Endothelial cell of umbilical vein (primary cell): ENCODE measurements around the gene MTG1. TPM values are rescaled to one million over a fixed set of nuclear protein-coding genes. Genes with fewer than 3 reads are reported as not detected.

Experiments
- BruUV-seq: library from RNA; stranded (reverse); fragments of 400-500 nt; replicated peaks from 2 replicates; lab custom pipeline; 2021; lab: Mats Ljungman, UMichigan
- CTCF ChIA-PET: fragments of 300-600, 350-600 bp; sonication (Branson Sonifier 250); formaldehyde crosslinking; loops from one replicate; lab custom pipeline; 2021; ENCODE audit warnings: antibody characterized with exemption, inconsistent platforms; lab: Charles Lee
- POLR2A ChIA-PET: fragments of 300-600, 350-600 bp; sonication (Branson Sonifier 250); formaldehyde crosslinking; loops from one replicate; lab custom pipeline; 2021; ENCODE audit warnings: antibody characterized with exemption, inconsistent platforms; lab: Charles Lee
- DNase-seq: peaks from one replicate; pipeline ENCODE4 v3.0.0-alpha.2; 2011; ENCODE audit warnings: low read depth, low spot score
- FAIRE-seq: peaks from 2 replicates; lab custom pipeline; 2011; peaks lifted over from hg19 to GRCh38; lab: Jason Lieb, UNC
- H2AFZ ChIP-seq: 2 replicates; pipeline ENCODE4 v1.6.0; 2012; ENCODE audit warnings: low read depth, low read length, control low read depth, inconsistent platforms
- H3K27ac ChIP-seq: 2 replicates; pipeline ENCODE4 v1.5.1; 2011; ENCODE audit warnings: low read depth, mild to moderate bottlenecking, control low read depth, low read length, moderate library complexity; ENCODE audit not compliant: insufficient read depth
- H3K27me3 ChIP-seq, 2 experiments: 2 replicates each; pipeline versions ENCODE4 v1.6.0 to v1.6.1; 2011; ENCODE audit warnings: low read length in 2 of 2, mixed read lengths in 1 of 2; ENCODE audit not compliant: control insufficient read depth in 2 of 2, insufficient read depth in 2 of 2
- H3K36me3 ChIP-seq, 2 experiments: 2 replicates in 1 of 2; 3 replicates in 1 of 2; pipeline ENCODE4 v1.5.1; 2011; ENCODE audit warnings: low read length in 2 of 2, mild to moderate bottlenecking in 1 of 2, moderate library complexity in 1 of 2; ENCODE audit not compliant: control insufficient read depth in 2 of 2, insufficient read depth in 2 of 2; ENCODE audit errors: extremely low read depth in 1 of 2
- H3K4me1 ChIP-seq: 3 replicates; pipeline ENCODE4 v1.5.1; 2011; ENCODE audit warnings: mild to moderate bottlenecking, low read length; ENCODE audit not compliant: control insufficient read depth, insufficient read depth; ENCODE audit errors: extremely low read depth
- H3K4me2 ChIP-seq: 2 replicates; pipeline ENCODE4 v1.6.1; 2011; ENCODE audit warnings: low read length, control low read depth, mixed read lengths; ENCODE audit not compliant: insufficient read depth
- H3K4me3 ChIP-seq, 3 experiments: fragments of 200-600 bp in 1 of 3; sonication (generic), shearing (Covaris generic) in 1 of 3; replicated peaks in 1 of 3; 2 replicates each; pipeline ENCODE4 v1.5.1; 2011 to 2016; ENCODE audit warnings: control low read depth in 3 of 3, low read length in 3 of 3, mild to moderate bottlenecking in 2 of 3, inconsistent platforms in 1 of 3, low read depth in 1 of 3, moderate library complexity in 1 of 3; ENCODE audit not compliant: insufficient read depth in 1 of 3
- H3K79me2 ChIP-seq: 2 replicates; pipeline ENCODE4 v1.6.0; 2012; ENCODE audit warnings: low read length, inconsistent platforms; ENCODE audit not compliant: control insufficient read depth, insufficient read depth
- H3K9ac ChIP-seq: replicated peaks from 2 replicates; pipeline ENCODE3; 2011; ENCODE audit warnings: low read length, control low read depth; ENCODE audit not compliant: insufficient read depth; ENCODE audit errors: extremely low read depth
- H3K9me1 ChIP-seq: replicated peaks from 3 replicates; pipeline ENCODE4 v1.6.0; 2011; ENCODE audit warnings: mild to moderate bottlenecking, low read length; ENCODE audit not compliant: control insufficient read depth, insufficient read depth; ENCODE audit errors: extremely low read depth
- H3K9me3 ChIP-seq: replicated peaks from 2 replicates; pipeline ENCODE4 v1.5.1; 2012; ENCODE audit warnings: low read length, inconsistent platforms; ENCODE audit not compliant: control insufficient read depth, insufficient read depth
- H4K20me1 ChIP-seq: replicated peaks from 2 replicates; pipeline ENCODE3; 2011; ENCODE audit warnings: mild to moderate bottlenecking, low read length; ENCODE audit not compliant: control insufficient read depth, insufficient read depth; ENCODE audit errors: extremely low read depth
- CTCF ChIP-seq, 2 donors: IDR thresholded peaks; 1 replicate in 1 of 2; 2 replicates in 1 of 2; pipeline ENCODE4 v1.5.1; 2011; ENCODE audit warnings: low read length in 2 of 2, mild to moderate bottlenecking in 2 of 2, moderate library complexity in 2 of 2, control low read depth in 1 of 2, inconsistent platforms in 1 of 2, low read depth in 1 of 2; ENCODE audit not compliant: insufficient read depth in 1 of 2; ENCODE audit errors: extremely low read depth in 1 of 2
- EZH2 ChIP-seq: IDR thresholded peaks from 2 replicates; pipeline ENCODE4 v1.6.1; 2012; ENCODE audit warnings: borderline replicate concordance, low read depth, mild to moderate bottlenecking, moderate library complexity, low read length, inconsistent platforms; ENCODE audit not compliant: severe bottlenecking
- FOS ChIP-seq: IDR thresholded peaks from 2 replicates; pipeline ENCODE4 v1.6.1; 2011; ENCODE audit warnings: mild to moderate bottlenecking, low read length, moderate library complexity, borderline replicate concordance; ENCODE audit not compliant: insufficient read depth
- GATA2 ChIP-seq: IDR thresholded peaks from 2 replicates; pipeline ENCODE4 v1.7.0; 2011; ENCODE audit warnings: low read depth, mild to moderate bottlenecking, moderate library complexity, mixed read lengths, low read length; ENCODE audit not compliant: insufficient read length, insufficient read depth
- JUN ChIP-seq: IDR thresholded peaks from 2 replicates; pipeline ENCODE4 v1.6.1; 2011; ENCODE audit warnings: borderline replicate concordance, low read depth; ENCODE audit not compliant: insufficient read length, insufficient read depth
- MAX ChIP-seq: IDR thresholded peaks from 2 replicates; pipeline ENCODE4 v1.6.1; 2011; ENCODE audit not compliant: insufficient read depth, insufficient read length
- MYC ChIP-seq: IDR thresholded peaks from one replicate; pipeline ENCODE4 v1.6.1; 2011; ENCODE audit warnings: mild to moderate bottlenecking, low read depth, low read length
- POLR2A ChIP-seq: IDR thresholded peaks from 2 replicates; pipeline ENCODE4 v1.6.1; 2012; ENCODE audit warnings: low read depth, mild to moderate bottlenecking, control low read depth, low read length
- POLR2AphosphoS5 ChIP-seq: IDR thresholded peaks from 2 replicates; pipeline ENCODE4 v1.6.1; 2012; ENCODE audit warnings: low read depth, mild to moderate bottlenecking, control low read depth, low read length, moderate library complexity; ENCODE audit not compliant: insufficient read depth
- dilution Hi-C: fragments of 300-500 bp; cut with MboI; formaldehyde crosslinking; loops from one replicate; pipeline ENCODE4 v1.15.0; 2019; ENCODE audit warnings: low sequenced_read_pairs; ENCODE audit not compliant: extremely low pct_ligation_motif_present
- intact Hi-C: fragments of 100-400 bp; cut with micrococcal nuclease; formaldehyde crosslinking; loops from one replicate; pipeline ENCODE4 v1.10.0; 2022
- polyA plus RNA-seq, 4 experiments: library from polyadenylated mRNA; depleted of rRNA in 3 of 4; stranded (reverse) in 3 of 4; unstranded in 1 of 4; fragments of >200 nt; gene quantifications; 2 replicates each; pipeline versions ENCODE4 v1.2.1 to v1.2.3, GENCODE V29; 2011 to 2012; ENCODE audit warnings: missing spikeins in 1 of 4
- total RNA-seq: library from RNA; stranded (reverse); gene quantifications from 2 replicates; pipeline ENCODE4 v1.2.3, GENCODE V29; 2021

Gene MTG1
- total and polyA plus RNA-seq, 2 donors (not counting 3 experiments of a cell fraction or from before 2014, with no cell fraction given) = 66.5 to 91.6 TPM

- Histone ChIP-seq H3K9me1 (no peaks in the 10 kb centered on the region), H3K36me3 (peaks cover 2 to 40% of the 10 kb centered on the region in 2 experiments), H2AFZ (no peak overlapping the region), H3K27ac (no peak overlapping the region), H3K4me1 (no peaks in the 10 kb centered on the region), H3K4me2 (no peak overlapping the region), H3K4me3 (no peak overlapping the region), H3K9me3 (no peaks in the 10 kb centered on the region), H3K79me2 (no peaks in the 10 kb centered on the region), H3K9ac (no peak overlapping the region), H3K27me3 (no peaks in the 10 kb centered on the region), H4K20me1 (no peaks in the 10 kb centered on the region)
- TF ChIP-seq MYC = no peak
- no peak for TF ChIP-seq POLR2AphosphoS5
- no peak for TF ChIP-seq CTCF (IDR thresholded peaks at IDR 0.05; ENCODE audit: extremely low read depth in 1 of 2, insufficient read depth in 1 of 2, low read depth in 1 of 2, low read length in 2 of 2)
- no peak for TF ChIP-seq FOS
- TF ChIP-seq EZH2 = no peak
- TF ChIP-seq JUN = no peak
- no peak for TF ChIP-seq GATA2
- TF ChIP-seq POLR2A = no peak
- TF ChIP-seq MAX = no peak
- BruUV-seq = no TSS peak
- dilution Hi-C loops (no loop called here), intact Hi-C loops (no loop called here)
- ChIA-PET CTCF (no interaction called here), POLR2A (no interaction called here)
- DNase-seq (no peak), FAIRE-seq (no peak)
These were observed 29.1 kb upstream of the MTG1 start for GRCh38 chr10:133364645-133365431.
